K562 (cell line): Measurements from ENCODE around the gene GNA15. TPM values are rescaled to one million over a fixed set of nuclear protein-coding genes. Genes with fewer than 3 reads are reported as not detected.

ENCODE experiments used
- ATAC-seq: fragments of 200-7000 bp; cut with Tn5 transposase; 3 replicates; pipeline ENCODE4 v1.9.1; 2020; ENCODE audit warnings: moderate library complexity
- BruUV-seq: library from RNA; stranded (reverse); fragments of 400-500 nt; replicated peaks from 2 replicates; lab custom pipeline; 2021; lab: Mats Ljungman, UMichigan
- CTCF ChIA-PET: fragments of 300-600 bp; formaldehyde crosslinking; extraction: SDS; loops from one replicate; lab custom pipeline; 2021; ENCODE audit warnings: low intra/inter-chr PET ratio; lab: Yijun Ruan, JAX
- POLR2A ChIA-PET: fragments of 300-600, 350-650 bp; sonication (Branson Sonifier 250); formaldehyde crosslinking; extraction: SDS; loops from one replicate; lab custom pipeline; 2021; ENCODE audit warnings: antibody characterized with exemption, inconsistent platforms; lab: Yijun Ruan, JAX
- DNase-seq, 4 experiments: peaks; one replicate each; pipeline versions ENCODE4 v3.0.0 to v3.0.0-alpha.2; 2011 to 2018; ENCODE audit warnings: low spot score in 3 of 4, mixed read lengths in 3 of 4; ENCODE audit errors: extremely low read depth in 1 of 4
- FAIRE-seq: peaks from 2 replicates; lab custom pipeline; 2011; peaks lifted over from hg19 to GRCh38; lab: Jason Lieb, UNC
- H2AFZ ChIP-seq: 2 replicates; pipeline ENCODE4 v1.6.0; 2011; ENCODE audit warnings: low read depth, low read length, control low read depth, inconsistent platforms
- H3K27ac ChIP-seq: fragments of 200-600 bp; 3 replicates; pipeline ENCODE4 v1.8.0; 2011; ENCODE audit warnings: low read depth, mild to moderate bottlenecking, control low read depth, inconsistent platforms, low read length, moderate library complexity, mixed read lengths; ENCODE audit errors: extremely low read depth
- H3K27me3 ChIP-seq, 2 experiments: fragments of 300-600 bp in 1 of 2; 2 replicates in 1 of 2; 3 replicates in 1 of 2; pipeline versions ENCODE4 v1.6.0 to v1.8.0; 2011; ENCODE audit warnings: inconsistent platforms in 2 of 2, low read length in 2 of 2, mild to moderate bottlenecking in 1 of 2, mixed read lengths in 1 of 2, moderate library complexity in 1 of 2; ENCODE audit not compliant: control insufficient read depth in 2 of 2, insufficient read depth in 2 of 2
- H3K36me3 ChIP-seq: fragments of 300-600 bp; 3 replicates; pipeline ENCODE4 v1.8.0; 2011; ENCODE audit warnings: mild to moderate bottlenecking, low read length, inconsistent platforms; ENCODE audit not compliant: control insufficient read depth, insufficient read depth
- H3K4me1 ChIP-seq, 2 experiments: fragments of 200-600 bp in 1 of 2; replicated peaks in 1 of 2; 2 replicates in 1 of 2; 3 replicates in 1 of 2; pipeline versions ENCODE4 v1.5.1 to v1.8.0; 2011; ENCODE audit warnings: inconsistent platforms in 2 of 2, low read length in 2 of 2, mild to moderate bottlenecking in 1 of 2, mixed read lengths in 1 of 2, moderate library complexity in 1 of 2; ENCODE audit not compliant: control insufficient read depth in 2 of 2, insufficient read depth in 2 of 2
- H3K4me2 ChIP-seq: 2 replicates; pipeline ENCODE4 v1.6.1; 2011; ENCODE audit warnings: low read length, control low read depth, inconsistent platforms, mixed read lengths; ENCODE audit not compliant: insufficient read depth
- H3K4me3 ChIP-seq: fragments of 200-600 bp; sonication (generic), shearing (Covaris generic); 2 replicates; pipeline ENCODE4 v1.5.1; 2016; ENCODE audit warnings: control low read depth, inconsistent platforms
- H3K79me2 ChIP-seq: fragments of 200-600 bp; 3 replicates; pipeline ENCODE4 v1.8.0; 2011; ENCODE audit warnings: low read length, inconsistent platforms; ENCODE audit not compliant: control insufficient read depth, insufficient read depth
- H3K9ac ChIP-seq, 2 experiments: 2 replicates each; pipeline versions ENCODE4 v1.6.0 to v1.6.1; 2011; ENCODE audit warnings: low read depth in 2 of 2, low read length in 2 of 2, control low read depth in 1 of 2, inconsistent platforms in 1 of 2, mild to moderate bottlenecking in 1 of 2, mixed read lengths in 1 of 2; ENCODE audit not compliant: insufficient read depth in 1 of 2
- H3K9me1 ChIP-seq: one replicate; pipeline ENCODE4 v1.6.0; 2011; ENCODE audit warnings: inconsistent platforms, mild to moderate bottlenecking, low read length, moderate library complexity; ENCODE audit not compliant: control insufficient read depth, insufficient read depth
- H3K9me3 ChIP-seq: replicated peaks from 2 replicates; pipeline ENCODE4 v1.5.1; 2011; ENCODE audit warnings: low read depth, low read length, inconsistent platforms; ENCODE audit not compliant: control insufficient read depth, insufficient read depth
- H4K20me1 ChIP-seq: replicated peaks from 2 replicates; pipeline ENCODE4 v1.6.1; 2011; ENCODE audit warnings: low read length, inconsistent platforms, mixed read lengths; ENCODE audit not compliant: control insufficient read depth, insufficient read depth
- ZNF778 ChIP-seq: fragments of 450-650 bp; formaldehyde crosslinking; IDR thresholded peaks from 2 replicates; pipeline ENCODE4 v1.4.0; 2020; ENCODE audit warnings: mild to moderate bottlenecking, moderate library complexity
- WGBS: fragments of 100-300 bp; shearing (Covaris generic); methylation state at CpG from one replicate; pipeline ENCODE4 v1.1.6; 2016; ENCODE audit warnings: low coverage, mixed read lengths; ENCODE audit not compliant: insufficient coverage; ENCODE audit errors: missing lambda C conversion rate; 5-methylcytosine and 5-hydroxymethylcytosine counted together
- in situ Hi-C: fragments of 300-500 bp; cut with MboI; formaldehyde crosslinking; loops from 4 replicates; pipeline ENCODE4 v1.15.0; 2018; ENCODE audit warnings: inconsistent platforms, mixed read lengths
- intact Hi-C: fragments of 100-400 bp; cut with micrococcal nuclease; formaldehyde crosslinking; loops from 2 replicates; pipeline ENCODE4 v1.14.2; 2022
- polyA plus RNA-seq, 8 experiments: library from polyadenylated mRNA; depleted of rRNA in 4 of 8; stranded (reverse) in 5 of 8; unstranded in 3 of 8; fragments of >200 nt; fragmentation: Nextera tagmentation in 2 of 8; fragmentation: Illumina TruSeq in 1 of 8; extraction: Ambion mirVana in 2 of 8; extraction: Trizol in 1 of 8; gene quantifications; 2 replicates each; pipeline versions ENCODE4 v1.2.1 to v1.2.3, GENCODE V29; 2011 to 2014; ENCODE audit warnings: inconsistent platforms in 1 of 8, missing spikeins in 1 of 8
- total RNA-seq, 7 experiments: library from RNA; depleted of rRNA in 6 of 7; stranded (reverse); fragments of >200 nt in 6 of 7; fragmentation: Illumina TruSeq in 2 of 7; extraction: Trizol in 2 of 7; gene quantifications; 2 replicates each; pipeline versions ENCODE4 v1.2.1 to v1.2.3, GENCODE V29; 2011 to 2021; ENCODE audit warnings: low replicate concordance in 1 of 7
- TF ChIP-seq, protein P1 (sequence below): fragments of 450-650 bp; IDR thresholded peaks from 2 replicates; pipeline ENCODE4 v1.6.1; 2016; ENCODE audit warnings: mild to moderate bottlenecking, moderate library complexity

Gene GNA15
- total and polyA plus RNA-seq, 9 of the 15 experiments (the other 6 are each of a cell fraction or from before 2014, with no cell fraction given): 0.03 to 0.24 (median 0.11) TPM; not detected in 1

DNA sequence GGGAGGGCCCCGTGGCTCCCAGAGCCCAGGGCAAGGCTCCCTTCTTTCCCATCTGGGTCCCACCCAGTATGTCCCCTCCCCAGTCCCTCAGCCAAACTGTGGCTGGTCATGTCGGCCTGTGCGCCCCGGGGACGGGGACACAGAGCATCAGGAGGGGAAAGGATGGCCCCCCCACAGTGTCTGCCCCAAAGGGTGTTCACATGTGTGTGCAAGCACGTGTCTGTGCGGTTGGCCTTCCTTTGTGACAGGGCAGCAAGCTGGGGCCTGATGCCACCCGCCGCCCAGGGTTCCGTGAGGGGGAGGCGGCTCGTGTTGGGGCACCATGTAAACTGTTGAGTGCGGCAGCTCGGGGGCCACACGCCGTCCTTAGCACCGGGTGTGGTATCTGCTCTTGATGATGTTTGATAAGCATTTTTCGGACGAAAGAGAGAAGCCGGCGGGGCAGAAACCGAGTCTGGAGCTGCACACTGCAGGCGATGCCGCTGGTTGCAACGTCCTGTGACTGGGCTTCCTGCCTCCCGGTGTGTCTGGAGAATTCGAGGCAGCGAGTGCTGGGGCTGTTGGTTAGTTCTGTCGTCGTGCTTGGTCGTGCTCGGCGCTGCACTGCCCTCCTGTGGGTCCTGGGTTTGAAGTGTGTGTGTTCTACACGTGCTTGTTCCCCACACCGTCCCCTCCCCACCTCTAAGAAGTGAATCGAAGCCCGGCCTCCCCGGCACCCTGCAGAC lies 23.3 kb upstream of the GNA15 start:
- H3K27ac ChIP-seq: no peak overlapping the region
- intact Hi-C loops: no loop called here
- 82% methylated on average over 32 of the region's 38 CpGs for WGBS
- no peak for TF ChIP-seq ZNF778
- TF ChIP-seq, protein P1, sequence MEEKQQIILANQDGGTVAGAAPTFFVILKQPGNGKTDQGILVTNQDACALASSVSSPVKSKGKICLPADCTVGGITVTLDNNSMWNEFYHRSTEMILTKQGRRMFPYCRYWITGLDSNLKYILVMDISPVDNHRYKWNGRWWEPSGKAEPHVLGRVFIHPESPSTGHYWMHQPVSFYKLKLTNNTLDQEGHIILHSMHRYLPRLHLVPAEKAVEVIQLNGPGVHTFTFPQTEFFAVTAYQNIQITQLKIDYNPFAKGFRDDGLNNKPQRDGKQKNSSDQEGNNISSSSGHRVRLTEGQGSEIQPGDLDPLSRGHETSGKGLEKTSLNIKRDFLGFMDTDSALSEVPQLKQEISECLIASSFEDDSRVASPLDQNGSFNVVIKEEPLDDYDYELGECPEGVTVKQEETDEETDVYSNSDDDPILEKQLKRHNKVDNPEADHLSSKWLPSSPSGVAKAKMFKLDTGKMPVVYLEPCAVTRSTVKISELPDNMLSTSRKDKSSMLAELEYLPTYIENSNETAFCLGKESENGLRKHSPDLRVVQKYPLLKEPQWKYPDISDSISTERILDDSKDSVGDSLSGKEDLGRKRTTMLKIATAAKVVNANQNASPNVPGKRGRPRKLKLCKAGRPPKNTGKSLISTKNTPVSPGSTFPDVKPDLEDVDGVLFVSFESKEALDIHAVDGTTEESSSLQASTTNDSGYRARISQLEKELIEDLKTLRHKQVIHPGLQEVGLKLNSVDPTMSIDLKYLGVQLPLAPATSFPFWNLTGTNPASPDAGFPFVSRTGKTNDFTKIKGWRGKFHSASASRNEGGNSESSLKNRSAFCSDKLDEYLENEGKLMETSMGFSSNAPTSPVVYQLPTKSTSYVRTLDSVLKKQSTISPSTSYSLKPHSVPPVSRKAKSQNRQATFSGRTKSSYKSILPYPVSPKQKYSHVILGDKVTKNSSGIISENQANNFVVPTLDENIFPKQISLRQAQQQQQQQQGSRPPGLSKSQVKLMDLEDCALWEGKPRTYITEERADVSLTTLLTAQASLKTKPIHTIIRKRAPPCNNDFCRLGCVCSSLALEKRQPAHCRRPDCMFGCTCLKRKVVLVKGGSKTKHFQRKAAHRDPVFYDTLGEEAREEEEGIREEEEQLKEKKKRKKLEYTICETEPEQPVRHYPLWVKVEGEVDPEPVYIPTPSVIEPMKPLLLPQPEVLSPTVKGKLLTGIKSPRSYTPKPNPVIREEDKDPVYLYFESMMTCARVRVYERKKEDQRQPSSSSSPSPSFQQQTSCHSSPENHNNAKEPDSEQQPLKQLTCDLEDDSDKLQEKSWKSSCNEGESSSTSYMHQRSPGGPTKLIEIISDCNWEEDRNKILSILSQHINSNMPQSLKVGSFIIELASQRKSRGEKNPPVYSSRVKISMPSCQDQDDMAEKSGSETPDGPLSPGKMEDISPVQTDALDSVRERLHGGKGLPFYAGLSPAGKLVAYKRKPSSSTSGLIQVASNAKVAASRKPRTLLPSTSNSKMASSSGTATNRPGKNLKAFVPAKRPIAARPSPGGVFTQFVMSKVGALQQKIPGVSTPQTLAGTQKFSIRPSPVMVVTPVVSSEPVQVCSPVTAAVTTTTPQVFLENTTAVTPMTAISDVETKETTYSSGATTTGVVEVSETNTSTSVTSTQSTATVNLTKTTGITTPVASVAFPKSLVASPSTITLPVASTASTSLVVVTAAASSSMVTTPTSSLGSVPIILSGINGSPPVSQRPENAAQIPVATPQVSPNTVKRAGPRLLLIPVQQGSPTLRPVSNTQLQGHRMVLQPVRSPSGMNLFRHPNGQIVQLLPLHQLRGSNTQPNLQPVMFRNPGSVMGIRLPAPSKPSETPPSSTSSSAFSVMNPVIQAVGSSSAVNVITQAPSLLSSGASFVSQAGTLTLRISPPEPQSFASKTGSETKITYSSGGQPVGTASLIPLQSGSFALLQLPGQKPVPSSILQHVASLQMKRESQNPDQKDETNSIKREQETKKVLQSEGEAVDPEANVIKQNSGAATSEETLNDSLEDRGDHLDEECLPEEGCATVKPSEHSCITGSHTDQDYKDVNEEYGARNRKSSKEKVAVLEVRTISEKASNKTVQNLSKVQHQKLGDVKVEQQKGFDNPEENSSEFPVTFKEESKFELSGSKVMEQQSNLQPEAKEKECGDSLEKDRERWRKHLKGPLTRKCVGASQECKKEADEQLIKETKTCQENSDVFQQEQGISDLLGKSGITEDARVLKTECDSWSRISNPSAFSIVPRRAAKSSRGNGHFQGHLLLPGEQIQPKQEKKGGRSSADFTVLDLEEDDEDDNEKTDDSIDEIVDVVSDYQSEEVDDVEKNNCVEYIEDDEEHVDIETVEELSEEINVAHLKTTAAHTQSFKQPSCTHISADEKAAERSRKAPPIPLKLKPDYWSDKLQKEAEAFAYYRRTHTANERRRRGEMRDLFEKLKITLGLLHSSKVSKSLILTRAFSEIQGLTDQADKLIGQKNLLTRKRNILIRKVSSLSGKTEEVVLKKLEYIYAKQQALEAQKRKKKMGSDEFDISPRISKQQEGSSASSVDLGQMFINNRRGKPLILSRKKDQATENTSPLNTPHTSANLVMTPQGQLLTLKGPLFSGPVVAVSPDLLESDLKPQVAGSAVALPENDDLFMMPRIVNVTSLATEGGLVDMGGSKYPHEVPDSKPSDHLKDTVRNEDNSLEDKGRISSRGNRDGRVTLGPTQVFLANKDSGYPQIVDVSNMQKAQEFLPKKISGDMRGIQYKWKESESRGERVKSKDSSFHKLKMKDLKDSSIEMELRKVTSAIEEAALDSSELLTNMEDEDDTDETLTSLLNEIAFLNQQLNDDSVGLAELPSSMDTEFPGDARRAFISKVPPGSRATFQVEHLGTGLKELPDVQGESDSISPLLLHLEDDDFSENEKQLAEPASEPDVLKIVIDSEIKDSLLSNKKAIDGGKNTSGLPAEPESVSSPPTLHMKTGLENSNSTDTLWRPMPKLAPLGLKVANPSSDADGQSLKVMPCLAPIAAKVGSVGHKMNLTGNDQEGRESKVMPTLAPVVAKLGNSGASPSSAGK: 0 out of 2 replicates have a peak, but pooled peaks have one; percentile 10
- H3K9me1 ChIP-seq: no peaks in the 10 kb centered on the region
- no peaks in the 10 kb centered on the region; the same call in none of the 2 replicates for H4K20me1 ChIP-seq
- peaks cover 2 to 67% of the 10 kb centered on the region in 2 experiments; a peak in 3 of 5 replicates for H3K4me1 ChIP-seq
- ChIA-PET POLR2A (interaction anchor here (0.7 kb wide), 1 partner anchor 137 kb away, joined by 3 read pairs; no protein-coding TSS in a partner anchor), CTCF (no interaction called here)
- FAIRE-seq (no peak), ATAC-seq (no peak), DNase-seq (no peak)
- no peak overlapping the region for H3K4me3 ChIP-seq
- no peaks in the 10 kb centered on the region for H3K27me3 ChIP-seq
- H3K4me2 ChIP-seq: no peak overlapping the region
- H2AFZ ChIP-seq: no peak overlapping the region
- no peaks in the 10 kb centered on the region for H3K9me3 ChIP-seq
- BruUV-seq: no TSS peak
- peak overlapping the region in 1 of 2 experiments; percentile 75; a peak in 2 of 4 replicates for H3K9ac ChIP-seq
- peaks cover 35% of the 10 kb centered on the region for H3K79me2 ChIP-seq
- H3K36me3 ChIP-seq: peaks cover 28% of the 10 kb centered on the region; the same call in 1 of the 3 replicates
- in situ Hi-C loops: no loop called here
